Vagina (tissue), 2 donors: ENCODE measurements around the gene IL1RL1.

Experiments used
- POLR2A ChIP-seq, 2 donors: fragments of 450-650 bp; IDR thresholded peaks; one replicate each; pipeline ENCODE4 v1.6.1; 2017; ENCODE audit warnings: antibody characterized with exemption in 2 of 2, mild to moderate bottlenecking in 2 of 2, moderate library complexity in 2 of 2
- POLR2AphosphoS5 ChIP-seq, 2 donors: sonication (generic); formaldehyde crosslinking; IDR thresholded peaks; one replicate each; pipeline ENCODE4 v1.9.0; 2017; ENCODE audit warnings: antibody characterized with exemption in 2 of 2, mild to moderate bottlenecking in 2 of 2, low read depth in 1 of 2; ENCODE audit not compliant: insufficient read depth in 1 of 2
- TF ChIP-seq, protein P1 (sequence below), 3 experiments: fragments of 450-650 bp in 2 of 3; fragments of 200-600 bp in 1 of 3; sonication (generic) in 1 of 3; IDR thresholded peaks; one replicate each; pipeline ENCODE4 v1.5.1; 2017 to 2019; ENCODE audit warnings: antibody characterized with exemption in 3 of 3, mild to moderate bottlenecking in 2 of 3, moderate library complexity in 2 of 3

DNA sequence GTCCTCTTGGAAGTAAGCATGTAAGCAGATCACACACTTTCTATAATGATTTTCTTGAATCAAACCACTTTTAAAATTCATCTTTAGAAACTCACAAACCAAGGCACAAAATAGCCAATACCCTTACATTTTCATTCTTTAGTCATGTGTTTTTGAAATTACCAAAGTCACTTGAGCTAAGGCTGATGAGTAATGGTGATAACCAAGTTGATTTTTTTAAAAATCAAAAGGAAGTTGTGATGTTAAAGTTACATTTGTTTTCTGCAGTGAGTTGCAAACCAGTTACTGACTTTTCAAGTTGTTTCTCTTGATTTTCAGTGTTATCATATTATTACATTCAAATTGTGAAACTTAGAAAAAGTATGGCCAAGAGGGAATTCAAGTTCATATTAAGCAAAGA is 90.1 kb downstream of the IL1RL1 start:
- TF ChIP-seq, protein P1, sequence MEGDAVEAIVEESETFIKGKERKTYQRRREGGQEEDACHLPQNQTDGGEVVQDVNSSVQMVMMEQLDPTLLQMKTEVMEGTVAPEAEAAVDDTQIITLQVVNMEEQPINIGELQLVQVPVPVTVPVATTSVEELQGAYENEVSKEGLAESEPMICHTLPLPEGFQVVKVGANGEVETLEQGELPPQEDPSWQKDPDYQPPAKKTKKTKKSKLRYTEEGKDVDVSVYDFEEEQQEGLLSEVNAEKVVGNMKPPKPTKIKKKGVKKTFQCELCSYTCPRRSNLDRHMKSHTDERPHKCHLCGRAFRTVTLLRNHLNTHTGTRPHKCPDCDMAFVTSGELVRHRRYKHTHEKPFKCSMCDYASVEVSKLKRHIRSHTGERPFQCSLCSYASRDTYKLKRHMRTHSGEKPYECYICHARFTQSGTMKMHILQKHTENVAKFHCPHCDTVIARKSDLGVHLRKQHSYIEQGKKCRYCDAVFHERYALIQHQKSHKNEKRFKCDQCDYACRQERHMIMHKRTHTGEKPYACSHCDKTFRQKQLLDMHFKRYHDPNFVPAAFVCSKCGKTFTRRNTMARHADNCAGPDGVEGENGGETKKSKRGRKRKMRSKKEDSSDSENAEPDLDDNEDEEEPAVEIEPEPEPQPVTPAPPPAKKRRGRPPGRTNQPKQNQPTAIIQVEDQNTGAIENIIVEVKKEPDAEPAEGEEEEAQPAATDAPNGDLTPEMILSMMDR (IDR thresholded peaks at IDR 0.05): no peak
- no peak for TF ChIP-seq POLR2AphosphoS5 (IDR thresholded peaks at IDR 0.05; ENCODE audit: insufficient read depth in 1 of 2, low read depth in 1 of 2)
- TF ChIP-seq POLR2A (IDR thresholded peaks at IDR 0.05): no peak
